ENCODE results near the gene BAG1.

DNA sequence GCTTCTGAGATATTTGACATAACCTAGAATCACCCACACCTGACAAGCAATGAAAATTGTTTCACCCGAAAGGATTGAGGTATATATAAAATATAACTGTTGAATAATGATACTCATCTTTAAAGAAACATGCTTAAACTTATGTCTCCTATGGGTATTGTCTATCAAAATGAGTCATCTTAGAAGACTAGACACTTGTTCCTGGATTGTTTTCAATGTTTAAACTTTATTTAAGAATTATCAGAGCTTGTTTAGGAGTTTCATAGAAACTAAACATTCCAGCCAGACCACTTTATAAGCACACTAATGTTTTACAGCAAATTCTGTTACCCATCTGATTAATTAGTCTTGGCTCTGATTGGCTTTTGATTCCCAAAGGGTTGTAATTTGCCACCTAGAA is 45.4 kb upstream of the BAG1 start:
- TF ChIP-seq CTCF (IDR thresholded peaks at IDR 0.05), result no peak
- TF ChIP-seq POLR2A (IDR thresholded peaks at IDR 0.05), result no peak
- TF ChIP-seq EP300 (IDR thresholded peaks at IDR 0.05), result no peak
- no peak for TF ChIP-seq POLR2AphosphoS5 (IDR thresholded peaks at IDR 0.05)

All from upper lobe of left lung (tissue), 4 donors.